ENCODE data around the gene AGFG2.

The AGFG2 gene

GRCh38 chr7:100568176-100568895 lies 29.3 kb downstream of the AGFG2 start:
- no peak overlapping the region; the same call in 1 of the 2 replicates for H3K27ac ChIP-seq
- H3K27me3 ChIP-seq (ENCODE audit: insufficient read depth, low read depth, severe bottlenecking) = no peaks in the 10 kb centered on the region
- peak; percentile 41 for DNase-seq

GRCh38 chr7:100568896-100569844 lies 30.2 kb downstream of the AGFG2 start:
- Histone ChIP-seq H3K36me3 (no peaks in the 10 kb centered on the region; the same call in none of the 2 replicates), H3K4me3 (ENCODE audit: low read depth, low read length) (peak overlapping the region; percentile 46), H3K27ac (peak overlapping the region; percentile 63), H3K27me3 (ENCODE audit: insufficient read depth, low read depth, severe bottlenecking) (no peaks in the 10 kb centered on the region), H3K9me3 (ENCODE audit: severe bottlenecking) (no peaks in the 10 kb centered on the region)
- peak; percentile 89 for DNase-seq
- TF ChIP-seq, protein P1, sequence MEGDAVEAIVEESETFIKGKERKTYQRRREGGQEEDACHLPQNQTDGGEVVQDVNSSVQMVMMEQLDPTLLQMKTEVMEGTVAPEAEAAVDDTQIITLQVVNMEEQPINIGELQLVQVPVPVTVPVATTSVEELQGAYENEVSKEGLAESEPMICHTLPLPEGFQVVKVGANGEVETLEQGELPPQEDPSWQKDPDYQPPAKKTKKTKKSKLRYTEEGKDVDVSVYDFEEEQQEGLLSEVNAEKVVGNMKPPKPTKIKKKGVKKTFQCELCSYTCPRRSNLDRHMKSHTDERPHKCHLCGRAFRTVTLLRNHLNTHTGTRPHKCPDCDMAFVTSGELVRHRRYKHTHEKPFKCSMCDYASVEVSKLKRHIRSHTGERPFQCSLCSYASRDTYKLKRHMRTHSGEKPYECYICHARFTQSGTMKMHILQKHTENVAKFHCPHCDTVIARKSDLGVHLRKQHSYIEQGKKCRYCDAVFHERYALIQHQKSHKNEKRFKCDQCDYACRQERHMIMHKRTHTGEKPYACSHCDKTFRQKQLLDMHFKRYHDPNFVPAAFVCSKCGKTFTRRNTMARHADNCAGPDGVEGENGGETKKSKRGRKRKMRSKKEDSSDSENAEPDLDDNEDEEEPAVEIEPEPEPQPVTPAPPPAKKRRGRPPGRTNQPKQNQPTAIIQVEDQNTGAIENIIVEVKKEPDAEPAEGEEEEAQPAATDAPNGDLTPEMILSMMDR (IDR thresholded peaks at IDR 0.05; ENCODE audit: low read depth, low read length) = peak; percentile 81

More at GRCh38 chr7:100568176-100568895, 29.3 kb downstream of the AGFG2 start:
- TF ChIP-seq, protein P1 (IDR thresholded peaks at IDR 0.05; ENCODE audit: low read depth, low read length) = no peak
- no peak overlapping the region for H3K4me3 ChIP-seq (ENCODE audit: low read depth, low read length)
- H3K9me3 ChIP-seq (ENCODE audit: severe bottlenecking) = no peaks in the 10 kb centered on the region
- H3K36me3 ChIP-seq = no peaks in the 10 kb centered on the region; the same call in 1 of the 2 replicates

GRCh38 chr7:100570954-100571828 lies 32.2 kb downstream of the AGFG2 start:
- H3K4me3 ChIP-seq (ENCODE audit: low read depth, low read length) = no peak overlapping the region; the same call in 1 of the 2 replicates
- TF ChIP-seq, protein P1 (IDR thresholded peaks at IDR 0.05; ENCODE audit: low read depth, low read length) = no peak
- no peak overlapping the region for H3K27ac ChIP-seq
- no peak for DNase-seq
- peaks cover 13% of the 10 kb centered on the region for H3K36me3 ChIP-seq
- H3K9me3 ChIP-seq (ENCODE audit: severe bottlenecking) = no peaks in the 10 kb centered on the region
- no peaks in the 10 kb centered on the region for H3K27me3 ChIP-seq (ENCODE audit: insufficient read depth, low read depth, severe bottlenecking)

DNA sequence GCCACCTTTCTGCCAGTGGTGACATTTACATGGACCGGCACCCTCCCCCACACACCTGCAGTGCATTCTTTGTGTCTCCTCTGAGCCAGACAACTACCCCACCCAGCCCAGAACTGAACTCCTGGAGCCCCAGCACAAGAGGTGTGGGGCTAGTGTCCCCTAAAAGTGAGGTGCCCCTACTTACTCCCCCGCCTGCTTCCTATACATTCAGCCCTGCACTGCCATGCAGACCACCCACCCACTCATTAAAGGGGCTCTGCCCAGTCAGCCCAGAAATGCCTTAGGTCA lies 32.8 kb downstream of the AGFG2 start:
- peaks cover 19% of the 10 kb centered on the region for H3K36me3 ChIP-seq
- H3K4me3 ChIP-seq (ENCODE audit: low read depth, low read length) = no peak overlapping the region
- no peaks in the 10 kb centered on the region for H3K27me3 ChIP-seq (ENCODE audit: insufficient read depth, low read depth, severe bottlenecking)
- no peak for DNase-seq
- H3K9me3 ChIP-seq (ENCODE audit: severe bottlenecking) = no peaks in the 10 kb centered on the region
- TF ChIP-seq, protein P1 (IDR thresholded peaks at IDR 0.05; ENCODE audit: low read depth, low read length) = no peak
- no peak overlapping the region for H3K27ac ChIP-seq

GRCh38 chr7:100572281-100572948 lies 33.4 kb downstream of the AGFG2 start:
- no peak for DNase-seq
- Histone ChIP-seq H3K9me3 (ENCODE audit: severe bottlenecking) (no peaks in the 10 kb centered on the region), H3K4me3 (ENCODE audit: low read depth, low read length) (no peak overlapping the region), H3K27me3 (ENCODE audit: insufficient read depth, low read depth, severe bottlenecking) (no peaks in the 10 kb centered on the region), H3K27ac (no peak overlapping the region), H3K36me3 (peaks cover 24% of the 10 kb centered on the region)
- TF ChIP-seq, protein P1 (IDR thresholded peaks at IDR 0.05; ENCODE audit: low read depth, low read length) = no peak
